Psoas muscle (tissue), 8 donors: ENCODE data around the gene CD163L1. TPM values are rescaled to one million over a fixed set of nuclear protein-coding genes. Genes with fewer than 3 reads are reported as not detected.

Experiments
- ATAC-seq, 4 donors: fragments of 200-7000 bp; cut with Tn5 transposase; one replicate each; pipeline ENCODE4 v1.9.1; 2020; ENCODE audit warnings: moderate library complexity in 3 of 4, mild to moderate bottlenecking in 2 of 4
- DNase-seq, 2 donors: peaks; one replicate each; pipeline ENCODE4 v3.0.0-alpha.2; 2020
- H3K27ac ChIP-seq: fragments of 200-600 bp; one replicate; pipeline ENCODE4 v1.8.0; 2022
- H3K27me3 ChIP-seq, 3 donors: fragments of 200-600 bp in 1 of 3; one replicate each; pipeline versions ENCODE4 v1.6.1 to v1.8.0; 2013 to 2022; ENCODE audit warnings: low read length in 2 of 3, mild to moderate bottlenecking in 2 of 3, moderate library complexity in 1 of 3; ENCODE audit not compliant: insufficient read depth in 3 of 3
- H3K36me3 ChIP-seq, 2 donors: fragments of 200-600 bp in 1 of 2; one replicate each; pipeline versions ENCODE4 v1.6.1 to v1.8.0; 2013 to 2022; ENCODE audit warnings: low read depth in 1 of 2, mild to moderate bottlenecking in 1 of 2, moderate library complexity in 1 of 2; ENCODE audit not compliant: insufficient read depth in 1 of 2
- H3K4me1 ChIP-seq: fragments of 200-600 bp; one replicate; pipeline ENCODE4 v1.8.0; 2022
- H3K4me3 ChIP-seq: fragments of 200-600 bp; one replicate; pipeline ENCODE4 v1.8.0; 2022; ENCODE audit warnings: mild to moderate bottlenecking
- H3K9me3 ChIP-seq: fragments of 200-600 bp; one replicate; pipeline ENCODE4 v1.8.0; 2022
- WGBS, 3 donors: extraction: QIAGEN DNeasy Blood & Tissue Kit; methylation state at CpG; one replicate each; pipeline versions ENCODE4 v1.1.6 to v1.1.7; 2013; 5-methylcytosine and 5-hydroxymethylcytosine counted together
- intact Hi-C, 2 donors: fragments of 100-400 bp; cut with DNase I; formaldehyde crosslinking; loops; one replicate each; pipeline versions ENCODE4 v1.11.0 to v1.14.2; 2022
- polyA plus RNA-seq, 3 donors: library from polyadenylated mRNA; stranded (reverse); fragments of 200-250 nt; gene quantifications; one replicate each; pipeline ENCODE4 v1.2.3, GENCODE V29; 2013
- total RNA-seq, 4 donors: library from RNA; stranded (reverse); fragmentation: NEBNext Ultra II Directional in 2 of 4; extraction: Animal tissue kit (Norgen Biotek cat#: 25700) in 2 of 4; gene quantifications; one replicate each; pipeline versions ENCODE4 v1.2.1 to v1.2.4, GENCODE V29; 2021 to 2023
- TF ChIP-seq, protein P1 (sequence below): fragments of 200-600 bp; IDR thresholded peaks from one replicate; pipeline ENCODE4 v1.8.0; 2022; ENCODE audit warnings: antibody characterized with exemption
- donor health status: healthy with polysubstance abuse.
- donor health status: DM: no; HTN: no; CAD: no; lungs with moderate emphysema.
- donor health status: Bipolar disorder and iron deficiency.
- donor health status: healthy.
- donor health status: DM: yes; HTN: yes; CAD: no.
- donor health status: DM: no; HTN: no; CAD: no.
- donor health status: DM: no; HTN: no; CAD: no.
- donor health status: DM: yes; HTN: yes; CAD: no.

CD163L1 gene
- total and polyA plus RNA-seq, 7 donors, result 0.03 to 2.8 (median 0.80) TPM

DNA sequence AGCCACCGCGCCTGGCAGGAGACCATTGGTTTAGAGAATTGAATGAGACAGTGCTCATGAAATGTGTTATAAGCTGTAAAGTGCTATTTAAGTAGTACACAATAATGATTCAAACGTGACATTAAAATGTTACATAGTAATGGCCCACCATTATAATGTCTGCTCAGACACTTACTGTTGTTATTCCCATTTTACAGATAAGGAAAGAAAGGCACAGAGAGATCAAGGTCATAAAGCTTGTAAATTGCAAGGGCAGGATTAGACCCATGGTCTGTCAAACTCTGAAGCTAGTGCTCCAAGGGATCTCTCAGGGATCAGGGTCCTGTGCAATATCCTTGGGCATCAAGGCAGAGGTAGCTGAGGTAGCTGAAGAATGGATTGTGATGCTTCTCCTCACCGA, 133.9 kb downstream of the CD163L1 start:
- intact Hi-C loops, result no loop called here
- no peaks in the 10 kb centered on the region for H3K4me1 ChIP-seq

More for the DNA sequence above, 133.9 kb downstream of the CD163L1 start:
- no peaks in the 10 kb centered on the region for H3K9me3 ChIP-seq
- H3K27ac ChIP-seq, result no peak overlapping the region
- 87 to 90% (median 89%) methylated on average over 4 of the region's 4 CpGs for WGBS, 3 donors
- no peaks in the 10 kb centered on the region for H3K36me3 ChIP-seq
- ATAC-seq, result no peak
- TF ChIP-seq, protein P1, sequence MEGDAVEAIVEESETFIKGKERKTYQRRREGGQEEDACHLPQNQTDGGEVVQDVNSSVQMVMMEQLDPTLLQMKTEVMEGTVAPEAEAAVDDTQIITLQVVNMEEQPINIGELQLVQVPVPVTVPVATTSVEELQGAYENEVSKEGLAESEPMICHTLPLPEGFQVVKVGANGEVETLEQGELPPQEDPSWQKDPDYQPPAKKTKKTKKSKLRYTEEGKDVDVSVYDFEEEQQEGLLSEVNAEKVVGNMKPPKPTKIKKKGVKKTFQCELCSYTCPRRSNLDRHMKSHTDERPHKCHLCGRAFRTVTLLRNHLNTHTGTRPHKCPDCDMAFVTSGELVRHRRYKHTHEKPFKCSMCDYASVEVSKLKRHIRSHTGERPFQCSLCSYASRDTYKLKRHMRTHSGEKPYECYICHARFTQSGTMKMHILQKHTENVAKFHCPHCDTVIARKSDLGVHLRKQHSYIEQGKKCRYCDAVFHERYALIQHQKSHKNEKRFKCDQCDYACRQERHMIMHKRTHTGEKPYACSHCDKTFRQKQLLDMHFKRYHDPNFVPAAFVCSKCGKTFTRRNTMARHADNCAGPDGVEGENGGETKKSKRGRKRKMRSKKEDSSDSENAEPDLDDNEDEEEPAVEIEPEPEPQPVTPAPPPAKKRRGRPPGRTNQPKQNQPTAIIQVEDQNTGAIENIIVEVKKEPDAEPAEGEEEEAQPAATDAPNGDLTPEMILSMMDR, result no peak
- H3K4me3 ChIP-seq, result no peak overlapping the region
- no peaks in the 10 kb centered on the region for H3K27me3 ChIP-seq
- no peak for DNase-seq

Other genes starting within 250 kb of the CD163L1 start
- not detected for gene ACSM4, start 140.1 kb downstream of the CD163L1 start, total RNA-seq
- gene ACSM4, start 140.1 kb downstream of the CD163L1 start, polyA plus RNA-seq, result not detected
- gene CD163, start 59.6 kb upstream of the CD163L1 start, total RNA-seq, result 10 to 100 TPM; 25.3 to 52.4 (median 34.2) TPM
- 10 to 100 TPM in 1 of 3 donors, 1 to 10 TPM in 2; 5.8 to 29.5 (median 7.3) TPM for gene CD163, start 59.6 kb upstream of the CD163L1 start, polyA plus RNA-seq
- not detected for gene APOBEC1, start 221.8 kb upstream of the CD163L1 start, total RNA-seq
- under 1 TPM in 1 of 3 donors, not detected in 2; 0.18 TPM for gene APOBEC1, start 221.8 kb upstream of the CD163L1 start, polyA plus RNA-seq